ENCODE results near the gene BCL2L12.

DNA sequence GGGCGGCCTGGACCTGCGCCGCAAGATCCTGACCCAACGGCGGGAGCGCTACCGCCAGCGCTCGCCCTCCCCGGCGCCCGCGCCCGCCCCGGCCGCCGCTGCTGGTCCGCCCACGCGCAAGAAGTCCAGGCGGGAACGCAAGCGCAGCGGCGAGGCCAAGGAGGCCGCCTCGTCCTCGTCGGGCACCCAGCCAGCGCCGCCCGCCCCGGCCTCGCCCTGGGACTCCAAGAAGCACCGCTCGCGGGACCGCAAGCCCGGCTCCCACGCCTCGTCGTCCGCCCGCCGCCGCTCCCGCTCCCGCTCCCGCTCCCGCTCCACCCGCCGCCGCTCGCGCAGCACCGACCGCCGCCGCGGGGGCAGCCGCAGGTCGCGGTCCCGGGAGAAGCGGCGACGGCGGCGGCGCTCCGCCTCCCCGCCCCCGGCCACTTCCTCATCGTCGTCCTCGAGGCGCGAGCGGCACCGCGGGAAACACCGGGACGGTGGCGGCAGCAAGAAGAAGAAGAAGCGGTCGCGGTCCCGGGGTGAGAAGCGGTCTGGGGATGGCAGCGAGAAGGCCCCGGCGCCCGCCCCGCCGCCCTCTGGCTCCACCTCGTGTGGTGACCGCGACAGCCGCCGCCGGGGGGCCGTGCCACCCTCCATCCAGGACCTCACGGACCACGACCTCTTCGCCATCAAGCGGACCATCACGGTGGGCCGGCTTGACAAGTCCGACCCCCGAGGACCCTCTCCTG is 13.7 kb upstream of the BCL2L12 start:
- TF ChIP-seq POLR2AphosphoS5 (IDR thresholded peaks at IDR 0.05; ENCODE audit: borderline replicate concordance, low read depth, low read length) (no peak), EZH2 (IDR thresholded peaks at IDR 0.05) (no peak), FOXP2 (optimal IDR thresholded peaks at IDR 0.05; ENCODE audit: control extremely low read depth, extremely low read length, insufficient read depth) (no peak)

All from SK-N-MC (cell line).